GM20431 (cell line): ENCODE results near the gene PRKAR1B.

ENCODE experiments used
- in situ Hi-C: fragments of 300-500 bp; cut with MseI, MboI; formaldehyde crosslinking; loops from one replicate; pipeline ENCODE4 v1.15.0; 2020; ENCODE audit warnings: low sequenced_read_pairs; ENCODE audit not compliant: unreplicated experiment

Gene PRKAR1B

DNA sequence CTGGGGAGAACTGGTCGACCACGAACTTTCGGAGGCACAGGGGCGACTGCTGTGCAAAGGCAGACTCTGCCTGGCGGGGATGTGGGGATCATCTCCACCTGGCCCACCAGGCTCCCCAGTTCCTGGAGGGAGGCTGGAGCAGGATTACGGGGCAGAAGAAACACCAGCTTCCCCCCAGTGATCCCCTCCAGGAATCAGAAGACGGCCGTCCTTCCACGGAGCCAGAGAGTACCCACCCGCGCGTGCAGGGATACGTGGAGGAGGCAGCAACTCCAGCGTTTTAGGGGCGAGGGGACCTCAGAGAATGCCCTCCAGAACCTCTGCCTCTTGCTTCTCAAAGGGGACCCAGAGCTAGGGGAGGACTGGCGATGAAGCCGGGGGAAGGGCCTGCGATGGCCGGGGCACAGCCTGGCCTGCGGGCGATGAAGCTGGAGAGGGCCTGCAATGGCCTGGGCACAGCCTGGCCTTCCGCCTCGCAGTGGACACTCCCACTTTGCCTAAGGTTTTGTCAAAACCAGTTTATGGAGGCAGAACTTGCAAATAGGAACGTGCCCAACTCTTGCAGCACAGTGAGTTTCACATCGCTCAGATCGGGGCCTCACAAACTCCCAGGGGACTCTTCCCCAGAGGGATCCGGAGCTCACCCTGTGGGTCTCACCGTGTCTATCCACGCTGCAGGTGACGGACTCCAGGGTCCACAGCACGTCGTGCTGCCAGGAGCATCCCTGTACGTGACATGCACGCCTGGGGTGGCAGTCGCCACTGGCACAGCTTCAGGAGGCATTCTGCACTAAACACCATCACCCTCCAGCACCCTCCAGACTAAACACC lies 129.5 kb downstream of the PRKAR1B start:
- in situ Hi-C loops, result no loop called here

DNA sequence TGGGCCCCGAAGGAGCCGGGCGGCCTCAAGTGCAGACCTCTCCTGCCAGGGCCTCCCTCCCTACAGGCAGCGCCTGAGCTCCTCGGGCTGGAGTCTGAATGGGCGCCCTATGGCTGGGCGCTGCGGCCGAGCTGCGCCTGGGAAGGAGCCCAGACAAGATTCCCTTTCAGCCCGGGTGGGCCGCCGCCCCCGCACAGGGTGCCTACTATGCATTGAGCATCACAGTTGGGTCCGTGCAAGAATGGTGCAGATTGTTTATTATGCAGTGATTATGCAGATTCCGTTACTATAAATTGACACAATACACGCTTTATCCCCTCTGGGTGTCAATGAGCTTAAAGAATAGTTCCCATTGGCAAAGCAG lies 130.3 kb downstream of the PRKAR1B start:
- in situ Hi-C loops, result no loop called here

DNA sequence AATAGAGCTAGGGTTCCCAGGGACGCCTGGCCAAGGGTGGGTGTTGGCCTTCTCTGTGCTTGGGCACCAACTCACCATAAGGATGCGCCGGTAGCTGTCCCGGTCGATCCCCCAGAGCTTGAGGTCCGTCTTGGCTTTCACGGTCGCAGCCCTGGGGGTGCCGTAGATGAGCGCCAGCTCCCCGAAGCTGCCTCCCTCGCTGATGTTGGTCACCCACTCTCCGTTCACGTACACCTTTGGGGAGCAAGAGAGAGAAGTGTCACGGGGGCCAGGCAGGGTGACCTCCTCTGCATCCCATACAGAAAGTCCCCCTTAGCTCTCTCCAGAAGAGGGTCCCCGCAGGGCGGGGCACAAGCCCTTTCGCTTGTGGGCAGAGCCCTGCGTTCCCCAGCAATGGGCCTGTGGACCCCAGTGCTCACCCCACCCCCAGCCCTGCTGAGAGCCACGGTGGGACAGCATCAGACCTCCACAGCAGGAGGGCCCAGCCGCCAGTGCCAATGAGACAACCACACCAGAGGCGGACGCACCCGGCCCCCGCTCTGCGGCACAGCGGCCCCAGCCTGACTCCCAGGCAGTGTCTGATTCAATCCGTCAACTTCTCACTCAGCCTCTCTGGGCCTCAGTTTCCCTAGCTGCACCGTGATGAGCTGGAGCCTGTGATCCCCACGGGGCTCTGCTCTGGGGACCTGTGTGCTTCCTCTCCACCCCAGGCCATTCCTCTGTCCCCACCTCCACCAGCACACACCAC lies 130.8 kb downstream of the PRKAR1B start:
- in situ Hi-C loops, result no loop called here

DNA sequence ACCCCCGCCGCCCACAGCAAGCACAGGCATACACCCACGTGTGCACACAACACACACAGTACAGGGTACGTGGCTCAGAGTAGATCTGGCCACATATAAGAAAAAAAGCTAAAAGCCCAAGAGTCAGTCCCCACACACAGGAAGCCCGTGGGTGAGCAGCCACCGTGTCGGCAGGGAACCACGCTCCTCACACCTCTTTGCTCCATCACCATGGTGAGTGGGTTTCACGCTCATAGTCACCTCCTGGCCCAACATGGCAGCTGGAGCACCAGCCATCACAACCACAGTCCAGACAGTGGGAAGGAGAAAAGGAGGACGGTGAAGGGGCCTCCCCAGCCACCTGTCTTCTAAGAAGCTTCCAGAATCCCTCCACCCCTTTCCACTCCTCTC lies 131.5 kb downstream of the PRKAR1B start:
- in situ Hi-C loops, result no loop called here

DNA sequence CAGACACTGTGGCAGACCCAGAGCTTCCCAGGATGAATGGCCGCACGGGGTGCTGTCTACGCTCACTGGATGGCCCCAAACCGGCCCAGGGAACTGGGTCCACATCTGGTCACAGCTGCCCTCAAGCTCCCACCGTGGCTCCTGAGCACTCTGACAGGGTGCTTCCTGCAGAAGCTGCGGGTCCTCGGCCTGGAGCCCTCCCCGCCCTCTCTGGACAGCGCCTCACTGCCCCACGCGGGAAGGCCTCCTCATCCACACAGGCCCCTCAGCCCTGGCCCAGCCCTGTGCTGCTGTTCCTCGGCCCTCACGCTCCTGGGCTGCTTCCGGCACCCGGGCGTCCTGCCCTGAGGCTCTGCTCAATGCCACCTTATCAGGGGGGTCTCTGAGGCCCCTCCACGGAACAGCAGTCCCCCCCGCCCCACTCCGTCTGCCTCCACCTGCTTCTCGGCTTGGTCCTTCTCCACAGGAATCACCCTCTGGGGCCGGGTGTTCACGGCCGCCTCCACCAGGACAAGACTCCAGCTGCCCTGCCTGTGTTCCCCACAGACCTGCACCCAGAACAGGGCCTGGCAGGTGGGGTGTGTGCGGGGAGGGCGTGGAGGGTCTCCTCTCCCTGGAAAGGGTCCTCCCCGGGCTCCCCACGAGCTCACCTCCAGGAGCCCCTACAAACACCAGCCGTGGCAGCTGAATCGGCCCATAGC lies 132.0 kb downstream of the PRKAR1B start:
- in situ Hi-C loops, result no loop called here

DNA sequence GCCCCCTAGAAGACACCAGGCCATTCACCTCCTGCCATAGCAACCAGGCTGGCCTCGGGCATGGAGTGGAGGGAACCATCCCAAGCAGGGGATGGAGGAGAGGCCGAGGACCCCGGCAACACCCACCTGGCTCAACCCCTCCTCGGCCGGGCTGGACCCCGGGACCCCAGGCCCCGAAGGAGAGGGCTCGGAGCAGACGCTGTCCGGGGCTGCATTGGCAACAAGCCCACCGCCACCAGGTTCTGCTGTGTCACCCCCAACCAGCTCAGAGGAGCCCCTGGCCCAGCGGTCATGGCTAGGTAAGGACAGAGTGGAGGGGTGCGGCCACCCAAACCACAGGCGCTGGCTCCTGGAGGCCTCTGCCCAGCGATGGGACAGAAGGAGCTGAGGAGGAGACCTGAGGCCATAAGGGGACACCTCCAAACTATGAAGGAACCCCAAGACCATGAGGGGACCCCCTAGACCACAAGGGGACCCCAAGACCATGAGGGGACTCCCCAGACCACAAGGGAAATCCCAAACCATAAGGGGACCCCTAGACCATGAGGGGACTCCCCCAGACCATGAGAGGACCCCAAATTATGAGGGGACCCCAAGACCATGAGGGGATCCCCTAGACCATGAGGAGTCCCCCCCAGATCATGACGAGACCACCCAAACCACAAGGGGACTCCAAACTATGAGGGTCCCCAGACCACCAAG lies 132.7 kb downstream of the PRKAR1B start:
- in situ Hi-C loops, result no loop called here

DNA sequence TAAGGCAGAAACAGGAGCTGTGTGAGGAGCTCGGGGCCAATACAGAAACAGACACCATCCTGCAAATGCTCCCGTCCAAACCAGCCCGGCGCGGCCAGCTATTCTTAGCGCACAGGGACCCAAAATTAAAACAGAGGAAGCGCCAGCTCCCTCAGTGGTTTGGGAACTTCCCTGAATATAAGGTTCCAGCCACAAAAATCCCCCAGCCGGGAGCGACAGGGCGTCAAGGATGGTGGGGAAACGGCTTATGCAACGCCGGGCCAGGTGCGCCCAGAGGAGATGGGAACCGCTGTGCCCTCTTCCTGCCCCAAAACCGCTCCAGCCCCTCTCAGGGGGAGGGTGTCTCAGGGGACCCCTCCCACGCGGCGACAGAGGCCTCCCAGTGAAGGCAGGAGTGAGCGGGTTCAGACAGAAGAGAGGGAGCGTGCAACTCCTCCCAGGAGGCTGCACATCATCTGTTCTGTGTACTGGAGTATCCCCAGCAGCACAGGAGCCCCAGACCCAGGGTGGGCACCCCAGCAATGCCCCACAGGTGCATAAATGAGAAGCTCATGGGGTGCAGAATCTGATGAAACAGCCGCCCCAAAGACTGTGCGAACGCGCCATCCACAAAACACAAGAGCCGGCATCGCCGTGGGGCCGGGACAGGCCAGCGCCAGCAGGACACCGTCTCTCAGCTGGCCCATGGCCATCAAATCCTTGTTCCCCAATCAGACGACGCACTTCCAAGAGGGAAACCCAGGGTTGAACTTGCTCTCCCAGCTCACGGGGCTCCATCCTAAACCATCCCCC lies 133.6 kb downstream of the PRKAR1B start:
- in situ Hi-C loops, result no loop called here

DNA sequence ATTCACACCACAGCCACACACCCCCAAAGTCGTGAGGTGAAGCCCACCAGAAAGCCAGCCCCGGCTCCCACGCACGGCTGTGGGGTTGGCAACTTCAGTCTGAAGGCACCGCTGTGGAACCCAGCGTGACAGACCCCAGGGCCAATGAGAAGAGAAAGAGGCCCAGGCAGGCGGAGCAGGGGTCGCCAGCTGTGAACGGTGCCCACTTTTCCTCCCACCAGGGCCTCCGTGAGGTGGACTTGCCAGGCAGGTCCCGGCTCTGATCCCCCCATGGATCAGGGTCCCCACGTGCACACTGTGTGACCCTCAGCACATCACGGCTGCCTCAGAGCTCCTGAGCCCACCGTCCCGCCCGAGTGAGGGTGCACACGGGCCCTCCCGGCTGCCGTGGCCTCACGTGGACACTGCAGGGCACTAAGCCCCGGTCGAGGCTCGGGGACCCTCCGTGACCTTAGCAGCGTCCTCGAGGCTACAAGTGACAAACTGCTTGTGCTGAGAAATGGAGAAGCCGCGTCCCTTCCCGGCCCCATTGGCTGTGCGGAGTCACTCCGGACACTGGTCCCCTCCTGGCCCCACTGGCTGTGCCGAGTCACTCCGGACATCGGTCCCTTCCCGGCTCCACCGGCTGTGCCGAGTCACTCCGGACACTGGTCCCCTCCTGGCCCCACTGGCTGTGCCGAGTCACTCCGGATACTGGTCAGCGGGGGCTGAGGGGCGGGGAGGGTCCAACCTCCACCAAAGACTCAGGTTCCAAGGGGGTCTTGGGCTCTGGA lies 135.0 kb downstream of the PRKAR1B start:
- in situ Hi-C loops, result no loop called here

DNA sequence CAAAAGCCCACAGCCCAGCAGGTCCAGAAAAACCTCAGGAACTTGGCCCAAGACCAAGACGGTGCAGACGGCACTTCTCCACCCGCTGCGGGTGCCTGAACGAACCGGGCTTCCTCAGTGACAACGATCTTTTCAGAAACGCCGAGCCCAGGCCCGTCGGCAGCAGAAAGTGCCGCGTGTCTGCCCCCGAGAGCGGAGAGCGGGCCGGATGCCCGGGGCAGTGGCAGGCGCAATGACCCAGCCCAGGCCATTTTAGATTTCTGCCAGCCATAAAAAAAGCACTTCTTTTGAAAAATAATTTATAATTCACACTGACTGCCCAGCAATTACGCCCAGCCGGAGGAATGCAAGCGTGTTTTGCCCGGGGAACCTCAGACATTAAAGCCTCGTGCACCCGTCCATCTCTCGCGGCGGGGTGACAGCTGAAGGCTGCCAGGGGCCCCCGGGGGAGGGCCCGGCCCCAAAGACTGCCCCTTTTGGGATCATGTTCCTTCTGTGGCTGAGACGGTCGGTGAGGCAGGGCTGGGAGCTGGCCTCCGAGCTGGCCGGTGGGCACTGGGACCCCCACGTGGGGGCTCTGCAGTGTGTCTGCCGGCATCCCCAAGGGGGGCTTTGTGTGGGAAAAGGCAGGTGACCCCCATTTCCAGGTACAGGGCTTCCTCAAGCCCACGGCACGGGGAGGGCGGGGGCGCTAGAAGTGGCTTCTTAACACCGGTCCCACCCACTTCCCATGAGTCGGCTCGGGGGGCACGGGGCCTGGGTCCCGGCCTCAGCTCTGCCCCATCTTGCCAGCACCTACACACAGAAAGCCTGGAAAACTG lies 136.1 kb downstream of the PRKAR1B start:
- in situ Hi-C loops, result no loop called here

DNA sequence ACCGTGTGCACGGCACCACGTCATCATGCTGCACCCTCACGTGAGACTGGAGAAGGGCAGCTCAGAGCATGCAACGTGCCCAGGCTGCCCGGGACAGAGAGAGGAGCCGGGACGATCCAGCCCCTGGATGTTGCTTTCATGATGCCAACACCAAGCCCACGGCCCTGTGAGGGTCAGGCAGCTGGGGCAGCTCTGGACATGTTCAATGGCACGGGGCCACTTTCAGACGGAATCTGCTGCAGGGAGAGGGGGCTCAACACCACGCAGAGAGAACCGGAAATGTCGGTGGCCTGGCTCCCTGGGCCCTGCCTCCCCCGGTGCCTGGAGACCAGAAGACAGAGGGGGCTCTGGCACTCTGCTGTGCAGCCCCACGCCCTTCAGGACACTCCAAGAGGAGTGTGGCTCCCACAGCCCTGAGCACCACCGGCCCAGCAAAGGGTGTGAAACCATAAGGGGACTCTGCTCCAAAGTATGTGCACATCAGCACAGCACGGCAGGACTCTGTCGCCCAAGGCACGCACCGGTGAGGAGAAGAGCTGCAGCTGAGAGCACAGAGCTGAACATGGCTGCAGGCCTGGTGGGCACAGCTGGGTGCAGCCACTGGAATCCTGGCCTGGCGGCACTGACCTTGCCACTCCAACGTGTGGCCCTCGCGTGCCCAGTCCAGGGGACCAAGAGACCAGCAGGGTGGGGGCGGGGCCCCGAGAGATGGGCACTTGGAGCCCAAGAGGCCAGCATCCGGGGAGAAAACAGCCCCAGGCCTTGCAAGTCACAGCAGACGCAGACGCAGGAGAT lies 137.1 kb downstream of the PRKAR1B start:
- in situ Hi-C loops, result no loop called here

DNA sequence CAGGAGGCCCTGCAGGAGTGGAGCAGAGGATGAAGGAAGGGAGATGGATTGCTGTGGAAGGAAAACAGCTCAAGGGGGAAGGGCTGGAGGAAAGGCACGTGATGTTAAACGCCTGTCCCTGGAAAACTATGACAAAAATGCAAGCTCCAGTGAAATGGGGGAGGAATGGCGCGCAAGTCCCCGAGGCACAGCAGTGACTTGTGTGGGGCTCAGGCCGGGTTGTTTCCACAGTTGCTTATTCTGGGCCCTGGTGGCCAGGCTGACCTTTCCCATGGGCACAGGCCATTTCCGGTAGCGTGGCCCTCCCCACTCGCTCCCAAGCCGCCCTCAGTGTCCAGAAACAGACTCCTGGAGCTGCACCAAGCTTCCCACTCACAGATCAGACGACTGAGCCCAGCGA lies 139.3 kb downstream of the PRKAR1B start:
- in situ Hi-C loops, result no loop called here

DNA sequence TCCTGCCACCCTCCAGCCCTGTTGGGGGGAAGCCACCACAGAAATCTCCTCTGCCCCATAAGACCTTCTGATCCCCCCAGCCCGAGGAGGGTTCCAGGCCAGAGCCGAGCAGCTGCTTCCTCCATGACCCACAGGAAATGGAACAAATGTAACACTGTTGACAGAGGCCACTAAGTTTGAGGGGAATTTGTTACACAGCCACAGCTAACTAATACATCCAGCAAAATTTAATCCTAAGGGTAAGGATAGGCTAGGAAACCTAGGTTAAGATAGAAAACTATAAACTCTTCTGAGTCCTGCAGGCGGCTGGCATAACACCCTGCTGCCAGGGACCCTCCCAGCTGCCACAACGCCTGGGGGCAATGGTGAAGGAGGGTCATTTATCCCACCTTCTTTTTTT lies 140.6 kb downstream of the PRKAR1B start:
- in situ Hi-C loops, result no loop called here

DNA sequence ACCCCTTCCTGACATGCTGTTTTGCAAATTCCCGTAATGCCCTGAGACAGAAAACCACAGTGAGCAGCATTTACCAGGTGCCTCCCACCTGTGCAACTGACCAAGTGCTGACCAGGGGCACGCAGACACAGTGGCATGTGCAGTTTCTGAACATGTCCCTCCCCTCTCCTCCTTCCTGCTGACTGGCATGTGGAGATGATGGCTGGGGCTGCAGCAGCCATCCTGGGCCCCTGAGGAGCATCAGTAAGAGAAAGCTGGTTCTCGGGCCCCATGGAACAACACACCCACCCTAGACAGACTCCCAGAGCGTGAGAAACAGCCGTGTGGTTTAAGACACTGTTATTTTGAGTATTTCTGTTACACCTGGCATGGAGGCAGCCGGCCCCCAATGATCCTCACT lies 141.2 kb downstream of the PRKAR1B start:
- in situ Hi-C loops, result no loop called here

DNA sequence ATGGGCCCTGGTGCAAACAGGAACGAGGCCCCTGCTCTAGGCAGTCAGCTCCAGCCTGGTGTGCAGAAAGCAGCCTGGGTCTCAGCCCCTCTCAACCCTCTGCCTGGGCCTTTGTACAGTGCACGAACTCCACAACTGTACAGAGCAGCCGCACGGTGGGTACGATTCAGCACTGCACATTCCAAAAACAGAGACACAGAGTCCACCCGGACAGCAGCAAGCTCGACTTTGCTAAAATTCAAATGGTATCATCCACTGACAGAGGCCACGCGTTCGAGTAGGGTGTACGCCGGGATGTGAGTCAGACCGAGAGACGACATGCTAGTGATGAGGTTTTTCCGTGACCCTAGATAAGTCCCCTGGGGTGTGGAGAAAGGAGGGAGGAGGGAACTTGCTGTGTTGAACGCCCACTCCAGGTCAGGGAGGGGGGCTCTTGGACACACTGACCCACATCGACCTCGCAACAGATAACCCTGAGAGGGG lies 141.8 kb downstream of the PRKAR1B start:
- in situ Hi-C loops, result no loop called here

DNA sequence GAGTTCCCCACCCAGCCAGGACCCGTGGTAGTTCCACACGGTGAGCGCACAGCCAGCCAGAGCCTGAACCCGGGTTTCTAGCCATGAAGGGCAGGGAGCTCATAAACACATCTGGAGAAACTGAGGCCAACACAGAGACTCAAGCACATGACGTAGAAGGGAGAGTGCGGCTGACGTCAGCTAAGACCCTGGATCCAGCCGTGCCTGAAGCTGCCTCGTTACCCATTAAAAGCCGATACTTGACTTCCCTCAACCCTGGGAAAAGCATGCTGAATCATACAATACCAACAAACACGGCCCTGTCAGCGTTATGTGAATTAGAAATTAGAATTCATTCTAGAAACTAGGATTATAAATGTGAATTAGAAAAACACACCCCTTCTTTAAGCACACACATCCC lies 142.3 kb downstream of the PRKAR1B start:
- in situ Hi-C loops, result no loop called here

DNA sequence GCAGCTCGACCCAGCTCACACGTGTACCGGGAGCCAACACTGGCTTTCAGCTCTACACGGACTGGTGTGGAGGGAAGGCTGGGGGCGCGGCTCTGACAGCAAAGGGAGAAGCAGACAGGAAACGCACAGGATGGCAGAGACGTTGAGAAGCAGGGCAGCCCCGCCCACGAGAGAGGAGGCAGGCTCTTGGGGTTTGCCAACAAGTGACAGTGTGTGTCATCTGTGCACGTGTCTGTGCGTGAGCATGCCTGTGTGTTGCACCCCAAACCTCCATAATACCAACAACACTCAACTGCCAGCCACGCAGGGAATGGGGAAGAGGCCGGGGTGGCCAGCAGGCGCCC lies 143.0 kb downstream of the PRKAR1B start:
- in situ Hi-C loops, result no loop called here

DNA sequence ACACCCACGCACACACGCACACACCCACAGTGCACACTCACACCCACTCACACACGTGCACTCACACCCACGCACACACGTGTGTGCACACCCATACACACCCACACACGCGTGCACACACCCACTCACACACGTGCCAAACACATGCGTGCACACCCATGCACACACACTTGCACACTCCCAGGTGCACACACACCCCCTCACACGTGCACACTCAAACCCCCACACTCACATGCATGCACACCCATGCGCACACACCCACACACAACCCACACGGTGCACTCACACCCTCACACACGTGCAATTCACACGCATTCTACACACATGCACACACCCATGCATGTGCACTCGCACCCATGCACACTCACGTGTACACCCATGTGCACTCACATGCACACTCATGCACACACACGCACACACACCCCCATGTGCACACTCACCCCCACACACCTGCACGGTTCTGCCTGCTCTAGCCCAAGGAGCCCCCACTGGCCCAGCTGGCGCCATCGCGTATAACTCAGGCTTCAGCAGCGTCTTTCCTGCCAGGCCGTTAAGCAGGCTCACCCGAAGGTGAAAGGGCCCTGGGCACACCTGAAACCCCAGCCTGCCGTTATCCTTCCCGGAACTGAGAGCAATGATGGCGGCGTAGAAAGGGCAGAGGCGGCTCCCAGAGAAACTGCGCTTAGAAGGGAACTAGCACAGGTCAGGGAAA lies 143.5 kb downstream of the PRKAR1B start:
- in situ Hi-C loops, result no loop called here
